IMR-90 (cell line): Measurements from ENCODE around the gene AMIGO3. TPM values are rescaled to one million over a fixed set of nuclear protein-coding genes. Genes with fewer than 3 reads are reported as not detected.

Source experiments
- ATAC-seq: fragments of 200-7000 bp; cut with Tn5 transposase; 2 replicates; pipeline ENCODE4 v1.9.1; 2020; ENCODE audit warnings: low read depth, mild to moderate bottlenecking, moderate library complexity
- BruUV-seq: library from RNA; stranded (reverse); fragments of 400-500 nt; replicated peaks from 2 replicates; lab custom pipeline; 2021; lab: Mats Ljungman, UMichigan
- CTCF ChIA-PET: fragments of 300-600 bp; formaldehyde crosslinking; extraction: SDS; loops from one replicate; lab custom pipeline; 2021; ENCODE audit warnings: antibody characterized with exemption; lab: Yijun Ruan, JAX
- POLR2A ChIA-PET: fragments of 300-600 bp; sonication (Branson Sonifier 250); formaldehyde crosslinking; loops from one replicate; lab custom pipeline; 2022; ENCODE audit warnings: antibody characterized with exemption; ENCODE audit not compliant: unreplicated experiment; lab: Charles Lee
- DNase-seq: peaks from one replicate; pipeline ENCODE4 v3.0.0; 2013
- H2AFZ ChIP-seq: replicated peaks from 2 replicates; pipeline ENCODE3; 2013; ENCODE audit warnings: low read length, mild to moderate bottlenecking; ENCODE audit not compliant: poor library complexity
- H2AK5ac ChIP-seq: 2 replicates; pipeline ENCODE4 v1.6.1; 2013; ENCODE audit warnings: low read depth, low read length, inconsistent platforms
- H2AK9ac ChIP-seq: replicated peaks from 2 replicates; pipeline ENCODE3; 2013; ENCODE audit warnings: mild to moderate bottlenecking, low read depth, low read length, moderate library complexity; ENCODE audit not compliant: poor library complexity
- H2BK120ac ChIP-seq: 2 replicates; pipeline ENCODE4 v1.6.1; 2013; ENCODE audit warnings: low read depth, low read length, inconsistent platforms
- H2BK15ac ChIP-seq: 3 replicates; pipeline ENCODE4 v1.6.1; 2013; ENCODE audit warnings: low read depth, low read length, inconsistent platforms
- H2BK20ac ChIP-seq: 2 replicates; pipeline ENCODE4 v1.6.1; 2013; ENCODE audit warnings: low read depth, mild to moderate bottlenecking, inconsistent platforms, low read length, moderate library complexity
- H2BK5ac ChIP-seq: 2 replicates; pipeline ENCODE4 v1.6.1; 2013; ENCODE audit warnings: mild to moderate bottlenecking, low read depth, low read length, inconsistent platforms; ENCODE audit not compliant: poor library complexity, severe bottlenecking
- H3K14ac ChIP-seq: replicated peaks from 2 replicates; pipeline ENCODE4 v1.6.1; 2013; ENCODE audit warnings: low read depth, low read length, inconsistent platforms
- H3K18ac ChIP-seq: 2 replicates; pipeline ENCODE4 v1.6.1; 2013; ENCODE audit warnings: low read depth, low read length, control low read depth
- H3K23ac ChIP-seq: 2 replicates; pipeline ENCODE4 v1.6.1; 2013; ENCODE audit warnings: low read depth, low read length, inconsistent platforms
- H3K27ac ChIP-seq: 2 replicates; pipeline ENCODE4 v1.5.1; 2013; ENCODE audit warnings: mild to moderate bottlenecking, control low read depth, low read length; ENCODE audit not compliant: insufficient read depth
- H3K27me3 ChIP-seq: 2 replicates; pipeline ENCODE4 v1.6.1; 2013; ENCODE audit warnings: low read length; ENCODE audit not compliant: control insufficient read depth, insufficient read depth
- H3K36me3 ChIP-seq: 2 replicates; pipeline ENCODE4 v1.6.1; 2013; ENCODE audit warnings: low read length, mixed read lengths; ENCODE audit not compliant: control insufficient read depth, insufficient read depth
- H3K4ac ChIP-seq: 2 replicates; pipeline ENCODE4 v1.6.1; 2013; ENCODE audit warnings: low read depth, low read length, inconsistent platforms
- H3K4me1 ChIP-seq: 2 replicates; pipeline ENCODE4 v1.6.1; 2013; ENCODE audit warnings: low read length, mixed read lengths; ENCODE audit not compliant: control insufficient read depth, insufficient read depth
- H3K4me2 ChIP-seq: 2 replicates; pipeline ENCODE4 v1.6.1; 2013; ENCODE audit warnings: low read depth, mild to moderate bottlenecking, control low read depth, low read length, moderate library complexity
- H3K4me3 ChIP-seq: 2 replicates; pipeline ENCODE4 v1.5.1; 2013; ENCODE audit warnings: low read depth, mild to moderate bottlenecking, control low read depth, low read length, moderate library complexity; ENCODE audit not compliant: insufficient read depth
- H3K56ac ChIP-seq: 2 replicates; pipeline ENCODE4 v1.6.1; 2013; ENCODE audit warnings: low read length, inconsistent platforms; ENCODE audit not compliant: insufficient read depth; ENCODE audit errors: extremely low read depth
- H3K79me1 ChIP-seq, 2 experiments: 2 replicates each; pipeline ENCODE4 v1.6.1; 2013; ENCODE audit warnings: low read length in 2 of 2, inconsistent platforms in 1 of 2, low read depth in 1 of 2
- H3K9ac ChIP-seq: 2 replicates; pipeline ENCODE4 v1.6.1; 2013; ENCODE audit warnings: low read depth, low read length, control low read depth
- H3K9me1 ChIP-seq: 2 replicates; pipeline ENCODE4 v1.6.1; 2013; ENCODE audit warnings: low read length, inconsistent platforms; ENCODE audit not compliant: insufficient read depth
- H3K9me3 ChIP-seq: 2 replicates; pipeline ENCODE4 v1.6.1; 2013; ENCODE audit warnings: low read length; ENCODE audit not compliant: control insufficient read depth, insufficient read depth
- H4K20me1 ChIP-seq: 2 replicates; pipeline ENCODE4 v1.6.1; 2013; ENCODE audit warnings: low read length, inconsistent platforms; ENCODE audit not compliant: insufficient read depth
- H4K5ac ChIP-seq: 2 replicates; pipeline ENCODE4 v1.6.1; 2013; ENCODE audit warnings: mild to moderate bottlenecking, low read depth, low read length, control low read depth
- H4K8ac ChIP-seq, 2 experiments: 2 replicates each; pipeline ENCODE4 v1.6.1; 2013; ENCODE audit warnings: low read depth in 2 of 2, low read length in 2 of 2, control low read depth in 1 of 2, inconsistent platforms in 1 of 2
- H4K91ac ChIP-seq: 2 replicates; pipeline ENCODE4 v1.6.1; 2013; ENCODE audit warnings: low read depth, low read length, inconsistent platforms; ENCODE audit not compliant: insufficient read depth
- BHLHE40 ChIP-seq: fragments of 150-350 bp; IDR thresholded peaks from 2 replicates; pipeline ENCODE4 v1.6.1; 2016; ENCODE audit warnings: mild to moderate bottlenecking, low read depth, low read length
- CEBPB ChIP-seq: IDR thresholded peaks from 2 replicates; pipeline ENCODE4 v1.6.1; 2012; ENCODE audit warnings: low read depth, low read length, improper control_type of control experiment
- CHD1 ChIP-seq: IDR thresholded peaks from 2 replicates; pipeline ENCODE4 v1.6.1; 2012; ENCODE audit warnings: low read depth, low read length, improper control_type of control experiment
- ELK1 ChIP-seq: fragments of 150-350 bp; IDR thresholded peaks from 2 replicates; pipeline ENCODE4 v1.6.1; 2016; ENCODE audit warnings: low read depth, mild to moderate bottlenecking, low read length, moderate library complexity, borderline replicate concordance
- FOS ChIP-seq: fragments of 150-350 bp; IDR thresholded peaks from 2 replicates; pipeline ENCODE4 v1.6.1; 2016; ENCODE audit warnings: low read depth, low read length
- MAFK ChIP-seq: IDR thresholded peaks from 2 replicates; pipeline ENCODE4 v1.6.1; 2012; ENCODE audit warnings: low read depth, low read length, improper control_type of control experiment
- MAZ ChIP-seq: IDR thresholded peaks from 2 replicates; pipeline ENCODE4 v1.6.1; 2012; ENCODE audit warnings: low read depth, mild to moderate bottlenecking, low read length, improper control_type of control experiment, moderate library complexity, borderline replicate concordance
- MXI1 ChIP-seq: IDR thresholded peaks from 2 replicates; pipeline ENCODE4 v1.6.1; 2012; ENCODE audit warnings: low read depth, mild to moderate bottlenecking, low read length, moderate library complexity, borderline replicate concordance
- NFE2L2 ChIP-seq: fragments of 150-350 bp; IDR thresholded peaks from 2 replicates; pipeline ENCODE4 v1.6.1; 2016; ENCODE audit warnings: low read depth, mild to moderate bottlenecking, low read length
- POLR2A ChIP-seq: IDR thresholded peaks from 2 replicates; pipeline ENCODE4 v1.6.1; 2012; ENCODE audit warnings: mild to moderate bottlenecking, low read depth, low read length
- RAD21 ChIP-seq: IDR thresholded peaks from 2 replicates; pipeline ENCODE4 v1.6.1; 2012; ENCODE audit warnings: low read length, improper control_type of control experiment
- RFX5 ChIP-seq: IDR thresholded peaks from 2 replicates; pipeline ENCODE4 v1.8.0; 2012; ENCODE audit warnings: low read depth, mild to moderate bottlenecking, low read length, moderate library complexity
- USF2 ChIP-seq: fragments of 150-350 bp; IDR thresholded peaks from 2 replicates; pipeline ENCODE4 v1.6.1; 2017; ENCODE audit warnings: mild to moderate bottlenecking, antibody characterized with exemption, low read length, low read depth
- WGBS, 2 experiments: methylation state at CpG; one replicate each; pipeline versions ENCODE4 v1.1.5 to v1.1.7; 2013; ENCODE audit warnings: missing lambda C conversion rate in 2 of 2; ENCODE audit not compliant: insufficient read length in 1 of 2; ENCODE audit errors: extremely low coverage in 2 of 2; 5-methylcytosine and 5-hydroxymethylcytosine counted together
- dilution Hi-C: fragments of 300-500 bp; cut with HindIII; formaldehyde crosslinking; loops from one replicate; pipeline ENCODE4 v1.14.3; 2018; ENCODE audit warnings: low sequenced_read_pairs; ENCODE audit not compliant: unreplicated experiment
- in situ Hi-C: fragments of 300-500 bp; cut with MboI; formaldehyde crosslinking; loops from 3 replicates; pipeline ENCODE4 v1.14.3; 2019; ENCODE audit warnings: low sequenced_read_pairs, inconsistent platforms, mixed read lengths
- intact Hi-C: fragments of 100-400 bp; cut with micrococcal nuclease; formaldehyde crosslinking; loops from 2 replicates; pipeline ENCODE4 v1.10.0; 2022
- polyA plus RNA-seq, 3 experiments: library from polyadenylated mRNA; depleted of rRNA; stranded (reverse); fragments of >200 nt; gene quantifications; 2 replicates each; pipeline ENCODE4 v1.2.3, GENCODE V29; 2012; ENCODE audit warnings: low replicate concordance in 1 of 3
- total RNA-seq: library from RNA; depleted of rRNA; stranded (reverse); fragments of >200 nt; gene quantifications from 2 replicates; pipeline ENCODE4 v1.2.3, GENCODE V29; 2012
- TF ChIP-seq, protein P1 (sequence below): conservative IDR thresholded peaks from 2 replicates; pipeline ENCODE4 v1.5.1; 2012; ENCODE audit warnings: mild to moderate bottlenecking, low read depth, low read length, improper control_type of control experiment

AMIGO3 gene
- total and polyA plus RNA-seq, 2 of the 4 experiments (the other 2 are of a cell fraction) = 1.5 TPM; not detected in 1

DNA sequence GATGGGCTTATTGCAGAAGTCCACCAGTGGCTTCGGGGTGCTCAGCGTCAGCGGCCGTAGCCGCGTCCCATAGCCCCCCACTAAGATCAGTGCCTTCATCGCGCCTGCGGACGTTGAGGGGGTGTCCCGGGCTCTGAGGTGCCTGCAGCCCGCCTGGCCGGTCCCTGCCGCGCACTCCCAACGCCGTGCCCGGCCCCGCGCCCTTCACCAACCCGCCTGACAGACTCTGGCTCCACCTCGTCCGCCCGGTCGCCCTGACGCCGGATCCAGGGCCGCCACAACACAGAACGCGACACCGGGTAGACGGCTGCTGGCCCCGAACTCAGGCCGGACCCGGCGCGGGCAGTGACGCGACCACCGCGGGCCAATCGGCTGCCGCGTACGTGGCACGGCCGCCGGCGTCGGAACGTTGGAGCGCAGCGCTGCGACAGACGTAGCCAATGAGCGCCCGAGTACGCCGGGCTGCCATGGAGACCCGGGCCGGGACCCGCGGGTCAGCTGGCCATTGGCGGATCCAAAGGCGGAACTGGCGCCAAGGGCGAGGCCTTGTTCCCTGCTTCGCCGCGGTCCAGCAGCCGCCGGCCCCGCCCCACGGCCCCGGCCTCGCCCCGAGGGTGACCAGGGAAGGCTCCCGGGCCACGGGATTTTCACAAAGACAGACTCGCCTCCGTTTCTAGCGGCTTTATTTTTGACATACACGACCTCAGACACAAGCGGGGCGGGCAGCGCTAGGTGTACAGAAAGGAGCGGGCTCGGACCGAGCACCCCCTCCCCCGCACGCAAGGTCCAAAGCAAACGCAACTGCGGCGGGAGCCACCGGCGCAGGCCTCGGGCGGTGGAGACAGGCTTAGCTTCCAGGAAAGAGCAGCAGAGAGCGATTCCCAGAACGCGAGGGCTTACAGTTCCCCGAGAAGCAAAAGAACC is 4.4 kb upstream of the AMIGO3 start, which contains the start of gene GMPPB:
TSS of gene GMPPB (minus strand) at position 324 of the 924 bp plus-strand sequence. CDS start at position 99, 225 bp downstream.
- BruUV-seq = no TSS peak
- peak within 1 kb of the TSS; percentile 96 for H3K4me2 ChIP-seq
- WGBS, 2 experiments = 0% methylated on average over 59 of the region's 102 CpGs; no CpG with 5 or more reads in 1 of the 2 experiments
- H4K20me1 ChIP-seq = peaks cover 29% of the 10 kb centered on the region
- peak within 1 kb of the TSS; percentile 82 for H2BK5ac ChIP-seq
- H3K79me1 ChIP-seq = peaks cover 15 to 43% of the 10 kb centered on the region in 2 experiments; a peak in 3 of 4 replicates
- DNase-seq = peak; percentile 95
- no peak within 1 kb of the TSS for H3K18ac ChIP-seq
- H2BK120ac ChIP-seq = peak within 1 kb of the TSS; percentile 32
- CTCF ChIA-PET = no interaction called here
- H3K9me3 ChIP-seq = no peaks in the 10 kb centered on the region
- peak within 1 kb of the TSS; percentile 88 for H3K4ac ChIP-seq
- peaks cover 14% of the 10 kb centered on the region for H3K4me1 ChIP-seq
- H2AFZ ChIP-seq = peak within 1 kb of the TSS; percentile 99
- H4K91ac ChIP-seq = peak within 1 kb of the TSS; percentile 93
- peaks cover 5% of the 10 kb centered on the region; the same call in 1 of the 2 replicates for H3K9me1 ChIP-seq
- peak within 1 kb of the TSS; percentile 85 for H3K4me3 ChIP-seq
- no peak within 1 kb of the TSS for H2BK20ac ChIP-seq
- peak within 1 kb of the TSS; percentile 98 for H2AK5ac ChIP-seq
- no peaks in the 10 kb centered on the region for H3K27me3 ChIP-seq
- no peak within 1 kb of the TSS for H2BK15ac ChIP-seq
- POLR2A ChIA-PET = no interaction called here
- H3K27ac ChIP-seq = peak within 1 kb of the TSS; percentile 88
- peak within 1 kb of the TSS; percentile 70 for H4K5ac ChIP-seq
- in situ Hi-C loops (no loop called here), intact Hi-C loops (no loop called here), dilution Hi-C loops (no loop called here)
- peak within 1 kb of the TSS; percentile 82 for H3K56ac ChIP-seq
- peaks cover 45% of the 10 kb centered on the region for H3K36me3 ChIP-seq
- peak within 1 kb of the TSS; percentile 91 for H3K9ac ChIP-seq
- peak within 1 kb of the TSS; percentile 93 for H3K14ac ChIP-seq
- peak; percentile 85 for ATAC-seq
- H2AK9ac ChIP-seq = peak within 1 kb of the TSS; percentile 100
- H3K23ac ChIP-seq = peak within 1 kb of the TSS; percentile 76
- peak within 1 kb of the TSS; percentile 95 to 96 for H4K8ac ChIP-seq
- TF ChIP-seq USF2 (peak; percentile 68), MAFK (no peak), ELK1 (no peak), POLR2A (peak; percentile 82), NFE2L2 (no peak), CEBPB (no peak), MAZ (peak; percentile 36; the same call in 1 of the 2 replicates), RAD21 (no peak), BHLHE40 (no peak), CHD1 (no peak), FOS (no peak), RFX5 (peak; percentile 73), MXI1 (no peak; the same call in 1 of the 2 replicates)
- TF ChIP-seq, protein P1, sequence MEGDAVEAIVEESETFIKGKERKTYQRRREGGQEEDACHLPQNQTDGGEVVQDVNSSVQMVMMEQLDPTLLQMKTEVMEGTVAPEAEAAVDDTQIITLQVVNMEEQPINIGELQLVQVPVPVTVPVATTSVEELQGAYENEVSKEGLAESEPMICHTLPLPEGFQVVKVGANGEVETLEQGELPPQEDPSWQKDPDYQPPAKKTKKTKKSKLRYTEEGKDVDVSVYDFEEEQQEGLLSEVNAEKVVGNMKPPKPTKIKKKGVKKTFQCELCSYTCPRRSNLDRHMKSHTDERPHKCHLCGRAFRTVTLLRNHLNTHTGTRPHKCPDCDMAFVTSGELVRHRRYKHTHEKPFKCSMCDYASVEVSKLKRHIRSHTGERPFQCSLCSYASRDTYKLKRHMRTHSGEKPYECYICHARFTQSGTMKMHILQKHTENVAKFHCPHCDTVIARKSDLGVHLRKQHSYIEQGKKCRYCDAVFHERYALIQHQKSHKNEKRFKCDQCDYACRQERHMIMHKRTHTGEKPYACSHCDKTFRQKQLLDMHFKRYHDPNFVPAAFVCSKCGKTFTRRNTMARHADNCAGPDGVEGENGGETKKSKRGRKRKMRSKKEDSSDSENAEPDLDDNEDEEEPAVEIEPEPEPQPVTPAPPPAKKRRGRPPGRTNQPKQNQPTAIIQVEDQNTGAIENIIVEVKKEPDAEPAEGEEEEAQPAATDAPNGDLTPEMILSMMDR = no peak
